ENCODE measurements around the gene HOOK1.

DNA sequence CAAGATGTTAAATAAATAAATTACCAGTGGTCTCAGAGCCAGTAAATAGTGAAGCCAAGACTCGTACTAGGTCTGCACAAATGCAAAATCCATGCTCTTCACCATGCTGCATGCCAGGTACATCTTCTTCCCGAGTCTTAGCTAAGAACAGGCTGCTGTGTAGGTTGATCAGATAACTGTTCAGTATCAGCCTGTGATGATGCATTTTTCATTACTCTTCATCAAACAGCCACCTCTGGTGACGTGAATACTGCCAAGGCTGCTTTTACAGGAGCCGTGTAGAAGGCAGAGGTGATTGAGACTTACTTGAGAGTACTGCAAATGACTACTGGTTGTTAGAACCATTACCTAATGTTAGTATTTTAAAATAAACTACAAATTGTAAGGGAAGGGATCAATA is 39.3 kb upstream of the HOOK1 start:
- TF ChIP-seq, protein P1, sequence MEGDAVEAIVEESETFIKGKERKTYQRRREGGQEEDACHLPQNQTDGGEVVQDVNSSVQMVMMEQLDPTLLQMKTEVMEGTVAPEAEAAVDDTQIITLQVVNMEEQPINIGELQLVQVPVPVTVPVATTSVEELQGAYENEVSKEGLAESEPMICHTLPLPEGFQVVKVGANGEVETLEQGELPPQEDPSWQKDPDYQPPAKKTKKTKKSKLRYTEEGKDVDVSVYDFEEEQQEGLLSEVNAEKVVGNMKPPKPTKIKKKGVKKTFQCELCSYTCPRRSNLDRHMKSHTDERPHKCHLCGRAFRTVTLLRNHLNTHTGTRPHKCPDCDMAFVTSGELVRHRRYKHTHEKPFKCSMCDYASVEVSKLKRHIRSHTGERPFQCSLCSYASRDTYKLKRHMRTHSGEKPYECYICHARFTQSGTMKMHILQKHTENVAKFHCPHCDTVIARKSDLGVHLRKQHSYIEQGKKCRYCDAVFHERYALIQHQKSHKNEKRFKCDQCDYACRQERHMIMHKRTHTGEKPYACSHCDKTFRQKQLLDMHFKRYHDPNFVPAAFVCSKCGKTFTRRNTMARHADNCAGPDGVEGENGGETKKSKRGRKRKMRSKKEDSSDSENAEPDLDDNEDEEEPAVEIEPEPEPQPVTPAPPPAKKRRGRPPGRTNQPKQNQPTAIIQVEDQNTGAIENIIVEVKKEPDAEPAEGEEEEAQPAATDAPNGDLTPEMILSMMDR (IDR thresholded peaks at IDR 0.05; ENCODE audit: insufficient read depth, low read length) = no peak
- TF ChIP-seq POLR2AphosphoS5 (IDR thresholded peaks at IDR 0.05; ENCODE audit: low read depth) = no peak
- no peak for TF ChIP-seq SPI1 (IDR thresholded peaks at IDR 0.05; ENCODE audit: borderline replicate concordance, low read depth)
- no peak for TF ChIP-seq REST (IDR thresholded peaks at IDR 0.05; ENCODE audit: insufficient replicate concordance, low read depth)
- TF ChIP-seq GABPA (IDR thresholded peaks at IDR 0.05; ENCODE audit: low read depth) = no peak

Measured in HL-60 (cell line).